Dedifferentiated amniotic fluid mesenchymal stem cell (primary cell): Measurements from ENCODE around the gene CTSD.
A peak's percentile ranks its signal among the peaks of the same experiment; 100 is the strongest.
"Not testable (repeated sequence)": the region's sequence is repeated elsewhere in the genome, so short reads cannot be mapped to it uniquely, and the experiment has no call there.

Source experiments
- DNase-seq: peaks from one replicate; pipeline ENCODE4 v3.0.0-alpha.2; 2016; ENCODE audit errors: extremely low spot score

CTSD gene

DNA sequence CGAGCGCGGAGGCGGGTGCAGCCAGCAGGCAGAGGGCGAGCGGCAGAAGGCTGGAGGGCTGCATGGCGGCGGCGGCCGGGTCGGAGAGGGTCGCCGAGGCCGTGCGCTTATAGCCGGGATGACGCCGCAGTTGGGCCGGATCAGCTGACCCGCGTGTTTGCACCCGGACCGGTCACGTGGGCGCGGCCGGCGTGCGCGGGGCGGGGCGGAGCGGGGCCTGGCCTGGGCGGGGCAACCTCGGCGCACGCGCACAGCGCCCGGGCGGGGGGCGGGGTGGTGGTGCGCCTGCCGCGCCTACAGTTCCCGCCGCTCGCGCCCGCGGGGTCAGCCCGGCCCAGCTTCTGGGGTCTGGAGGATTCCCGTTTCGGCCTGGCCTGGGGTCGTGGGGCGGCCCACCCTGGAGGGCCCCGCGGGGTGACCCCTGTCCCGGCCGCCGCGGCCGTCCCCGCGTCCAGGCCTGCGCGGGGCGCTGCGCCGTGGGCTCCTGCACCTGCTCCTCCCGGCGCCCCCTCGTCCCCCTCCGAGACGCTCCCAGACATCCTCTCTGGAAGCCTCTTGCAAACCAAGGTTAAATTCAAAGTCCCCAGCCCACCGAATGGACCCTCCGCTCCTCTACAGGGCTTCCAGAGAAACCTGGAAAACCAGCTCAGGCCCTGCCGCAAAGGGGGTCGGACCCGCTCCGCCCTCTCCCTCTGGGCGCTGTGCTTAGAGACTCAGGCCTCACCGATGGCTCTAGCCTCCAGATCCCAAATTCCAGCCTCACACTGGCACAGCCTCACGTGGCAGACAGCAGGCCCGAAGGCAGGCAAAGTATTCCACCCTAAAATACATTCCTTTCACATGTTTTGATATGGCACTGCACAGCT, at the start of gene CTSD:
Gene CTSD, minus strand, starts transcription at position 132 of the 866 bp plus-strand sequence. Its CDS starts 68 bp downstream, at position 64.
- peak; percentile 66 for DNase-seq

GRCh38 chr11:1813356-1813755, 49.6 kb upstream of the CTSD start:
- DNase-seq = not testable (repeated sequence)

DNA sequence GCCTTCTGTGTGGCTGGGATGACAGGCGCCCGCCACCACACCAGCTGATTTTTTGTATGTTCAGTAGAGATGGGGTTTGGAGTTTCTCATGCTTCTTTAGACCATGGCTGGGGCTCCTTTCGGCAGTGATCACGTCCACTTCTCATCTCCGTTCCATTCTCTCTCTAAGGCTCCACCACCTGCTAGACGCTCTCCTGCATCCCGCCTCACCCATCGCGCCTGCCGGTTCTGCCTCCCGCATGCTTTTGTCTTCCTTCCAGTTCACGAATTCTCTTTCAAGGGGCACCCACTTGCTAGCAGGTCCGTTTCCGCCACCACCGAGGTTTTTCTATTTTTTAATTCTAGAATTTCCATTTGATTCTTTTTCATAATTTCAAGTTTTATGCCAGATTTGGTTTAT, 49.1 kb upstream of the CTSD start:
- DNase-seq = no peak

- DNase-seq = no peak
Measured at GRCh38 chr11:1812274-1812673, 48.5 kb upstream of the CTSD start.

DNA sequence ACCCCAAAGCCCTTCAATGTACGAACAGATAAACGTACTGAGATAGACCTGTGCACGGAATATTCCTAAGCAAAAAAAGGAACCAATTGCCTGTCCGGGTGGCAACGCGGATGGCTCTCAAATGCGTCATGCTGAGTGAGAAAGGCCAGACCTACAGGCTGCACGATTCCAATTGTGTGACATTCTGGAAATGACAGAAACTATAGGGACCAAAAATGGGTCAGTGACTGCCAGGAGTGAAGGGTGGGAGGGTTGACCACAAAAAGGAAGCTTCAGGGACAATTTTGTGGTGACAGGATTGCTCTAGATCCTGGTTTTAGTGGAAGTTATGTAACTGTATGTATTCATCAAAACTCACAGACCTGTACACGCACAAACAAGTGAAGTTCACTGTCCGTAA, 47.0 kb upstream of the CTSD start:
- no peak for DNase-seq

DNA sequence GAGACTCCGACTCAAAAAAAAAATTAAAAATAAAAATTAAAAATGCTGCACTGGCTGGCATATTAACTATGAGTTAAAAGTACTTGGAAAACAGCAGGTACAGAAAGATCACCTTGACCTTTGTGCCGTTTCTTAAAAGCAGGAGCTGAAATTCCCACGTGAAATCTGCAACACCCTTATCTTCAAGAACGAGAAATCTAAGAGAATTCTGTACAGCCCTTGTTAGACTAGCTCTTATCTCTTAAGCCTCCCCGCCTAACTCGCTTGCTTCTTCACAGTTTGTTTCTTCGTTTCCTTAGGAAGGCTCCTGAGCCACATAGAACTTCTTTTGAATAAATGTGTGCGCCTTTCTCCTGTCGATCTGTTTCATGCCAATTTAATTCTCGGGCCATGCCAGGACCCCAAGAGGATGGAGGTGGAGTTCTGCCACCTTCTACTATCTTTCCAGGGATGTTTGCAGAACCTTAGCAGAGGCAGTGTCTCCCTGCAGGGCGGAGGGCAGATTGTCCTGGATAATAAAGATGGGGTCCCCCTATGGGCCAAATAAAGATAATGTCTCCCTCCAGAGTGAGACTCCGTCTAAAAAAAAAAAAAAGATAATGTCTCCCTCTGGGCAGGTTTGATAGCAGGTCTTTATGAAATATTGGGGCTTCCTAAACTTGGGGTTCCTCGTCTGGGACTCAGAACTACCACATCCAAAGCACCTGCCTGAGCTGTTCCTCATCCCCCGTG, 43.7 kb upstream of the CTSD start:
- DNase-seq = no peak

DNA sequence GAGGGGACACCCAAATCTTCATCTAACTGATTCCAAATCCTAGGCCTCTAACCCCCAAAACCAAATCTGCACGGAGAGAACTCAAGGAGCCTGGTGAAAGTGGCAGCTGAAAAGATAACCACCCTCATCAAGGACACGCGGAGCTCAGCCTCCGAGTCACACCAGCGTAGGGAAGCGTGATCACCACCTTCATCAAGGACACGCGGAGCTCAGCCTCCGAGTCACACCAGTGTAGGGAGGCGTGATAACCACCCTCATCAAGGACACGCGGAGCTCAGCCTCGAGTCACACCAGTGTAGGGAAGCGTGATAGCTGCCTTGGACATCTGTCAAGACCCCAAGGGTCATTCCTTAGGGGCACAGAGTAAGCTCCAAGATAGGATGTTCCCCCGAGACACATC, 41.8 kb upstream of the CTSD start:
- no peak for DNase-seq

- DNase-seq = not testable (repeated sequence)
Measured at GRCh38 chr11:1803835-1804519, 40.2 kb upstream of the CTSD start.

DNA sequence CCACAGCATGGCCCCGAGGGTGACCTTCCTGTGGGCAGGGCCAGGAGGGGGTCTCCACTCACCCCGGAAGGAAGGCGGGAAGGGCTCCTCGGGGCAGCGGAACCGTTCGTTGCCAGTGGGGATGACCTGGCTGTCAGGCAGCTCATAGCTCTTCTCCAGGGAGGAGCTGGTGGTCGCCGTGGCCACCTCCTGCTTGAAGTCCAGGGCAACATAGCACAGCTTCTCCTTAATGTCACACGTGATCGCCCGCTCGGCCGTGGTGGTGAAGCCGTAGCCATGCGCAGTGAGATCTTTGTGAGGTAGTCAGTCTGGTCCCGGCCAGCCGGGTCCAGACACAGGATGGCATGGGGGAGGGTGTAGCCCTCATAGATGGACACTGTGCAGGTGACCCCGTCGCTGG, 39.5 kb upstream of the CTSD start:
- no peak for DNase-seq

DNA sequence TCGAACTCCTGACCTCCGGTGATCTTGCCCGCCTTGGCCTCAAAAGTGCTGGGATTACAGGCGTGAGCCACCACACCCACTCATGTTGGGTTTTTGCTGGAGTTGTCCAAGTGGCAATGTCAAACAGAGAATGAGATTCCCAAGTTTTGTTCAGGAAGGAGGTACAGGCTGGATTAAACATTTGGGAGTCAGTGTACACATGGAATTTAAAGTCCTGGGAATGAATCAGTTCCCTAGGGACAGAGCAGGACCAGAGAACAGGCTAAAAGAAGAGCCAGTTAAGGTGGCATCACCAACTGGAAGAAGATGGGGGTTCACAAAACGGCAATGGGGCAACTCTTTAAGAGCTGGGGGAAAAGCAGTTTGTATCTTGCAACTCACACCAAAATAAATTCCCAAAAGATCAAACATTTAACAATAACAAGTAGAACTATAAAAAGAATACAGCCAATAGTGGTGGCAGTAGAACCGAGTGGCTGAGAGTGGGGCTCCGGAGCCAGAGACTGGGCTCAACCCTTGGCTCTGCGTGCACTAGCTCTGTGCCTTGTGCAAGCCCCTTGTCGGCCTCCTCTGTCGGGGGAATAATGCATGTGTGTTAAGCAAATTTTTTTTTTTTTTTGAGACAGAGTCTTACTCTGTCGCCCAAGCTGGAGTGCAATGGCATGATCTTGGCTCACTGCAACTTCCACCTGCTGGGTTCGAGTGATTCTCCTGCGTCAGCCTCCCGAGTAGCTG, 33.8 kb upstream of the CTSD start:
- DNase-seq = no peak

GRCh38 chr11:1796413-1797011, 32.8 kb upstream of the CTSD start:
- DNase-seq = no peak

GRCh38 chr11:1793081-1793480, 29.4 kb upstream of the CTSD start:
- DNase-seq = no peak

DNA sequence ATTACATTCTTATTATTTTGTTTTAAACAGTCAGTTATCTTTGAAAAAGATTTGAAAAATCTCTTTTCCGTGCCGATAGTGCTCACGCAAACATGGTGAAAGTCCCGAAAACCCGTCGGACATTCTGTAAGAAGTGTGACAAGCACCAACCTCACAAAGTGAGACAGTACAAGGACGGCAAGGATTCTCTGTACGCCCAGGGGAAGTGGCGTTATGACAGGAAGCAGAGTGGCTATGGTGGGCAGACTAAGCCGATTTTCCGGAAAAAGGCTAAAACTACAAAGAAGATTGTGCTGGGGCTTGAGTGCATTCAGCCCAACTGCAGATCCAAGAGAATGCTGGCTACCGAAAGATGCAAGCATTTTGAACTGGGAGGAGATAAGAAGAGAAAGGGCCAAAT, 28.7 kb upstream of the CTSD start:
- no peak for DNase-seq

GRCh38 chr11:1791912-1792311, 28.2 kb upstream of the CTSD start:
- no peak for DNase-seq

GRCh38 chr11:1786466-1786865, 22.7 kb upstream of the CTSD start:
- no peak for DNase-seq

DNA sequence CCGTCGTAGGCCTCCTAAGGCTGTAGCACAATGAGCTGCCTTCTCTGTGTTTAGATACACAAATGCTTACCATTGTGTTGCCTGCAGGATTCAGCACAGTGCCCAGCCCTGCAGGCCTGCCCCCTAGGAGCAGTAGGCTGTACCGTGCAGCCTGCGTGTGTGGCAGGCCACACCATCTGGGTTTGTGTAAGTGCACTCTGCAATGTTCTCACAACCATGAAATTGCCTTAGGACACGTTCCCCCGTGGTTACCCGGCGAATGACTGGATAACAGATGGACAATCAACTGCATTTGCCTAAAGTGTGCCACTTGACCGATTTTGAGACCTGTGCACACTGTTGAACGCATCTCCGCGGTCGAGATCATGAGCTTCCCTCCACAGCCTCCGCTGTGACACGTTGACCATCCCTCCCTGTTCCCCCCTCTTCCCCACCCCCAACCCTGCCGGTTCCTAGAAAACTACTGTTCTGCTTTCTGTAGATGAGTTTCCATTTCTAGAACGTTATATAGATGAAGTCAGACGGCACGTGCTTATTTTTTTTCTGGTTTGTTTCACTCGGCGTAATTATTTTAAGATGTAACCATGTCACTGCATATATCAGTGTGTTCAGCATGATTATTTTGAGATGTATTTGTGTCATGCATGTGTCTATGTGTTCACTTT, 22.2 kb upstream of the CTSD start:
- DNase-seq = no peak

DNA sequence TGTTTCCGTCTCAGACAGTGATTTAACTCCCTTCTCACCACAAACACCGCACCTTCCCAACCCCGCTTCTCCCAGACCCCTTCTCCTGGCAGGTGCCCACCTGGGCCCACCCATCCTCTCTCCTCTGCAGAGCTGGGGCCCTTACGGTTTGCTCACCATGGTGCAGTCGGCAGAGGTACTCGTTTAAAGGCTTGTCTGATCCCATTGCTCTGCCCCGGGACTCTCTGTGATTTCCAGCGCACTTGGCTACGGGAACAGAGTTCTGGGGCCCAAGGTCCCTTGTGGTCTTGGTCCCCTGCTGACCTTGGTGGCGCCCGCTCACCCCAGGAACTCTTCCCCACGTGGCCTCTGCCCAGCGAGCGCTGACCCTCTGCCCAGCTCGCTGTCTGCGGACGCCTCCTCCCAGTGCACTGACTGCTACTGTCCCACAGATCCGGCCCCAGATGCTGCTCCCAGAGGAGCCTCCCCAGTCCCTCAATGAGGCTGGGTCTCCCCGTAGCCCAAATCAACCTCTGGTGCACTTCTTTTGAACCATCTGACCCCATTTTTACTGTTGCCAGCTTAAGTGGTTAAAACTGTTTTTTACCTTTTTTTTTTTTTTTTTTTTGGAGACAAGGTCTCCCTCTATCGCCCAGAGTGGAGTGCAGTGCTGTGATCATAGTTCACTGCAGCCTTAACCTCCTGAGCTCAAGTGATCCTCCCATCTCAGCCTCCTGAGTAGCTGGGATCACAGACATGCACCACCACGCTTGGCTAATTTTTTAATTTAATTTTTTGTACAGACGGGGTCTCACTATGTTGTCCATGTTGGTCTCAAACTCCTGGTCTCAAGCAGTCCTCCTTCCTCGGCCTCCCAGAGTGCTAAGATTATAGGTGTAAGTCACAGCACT, 21.3 kb upstream of the CTSD start:
- DNase-seq = no peak

GRCh38 chr11:1783725-1784529, 20.2 kb upstream of the CTSD start:
- no peak for DNase-seq
